ENCODE data around the gene FBXL3. TPM values are rescaled to one million over a fixed set of nuclear protein-coding genes. Genes with fewer than 3 reads are reported as not detected.

Gene FBXL3
- total RNA-seq, 4 donors from 2014 or later, result 76.9 to 118 (median 80.5) TPM

DNA sequence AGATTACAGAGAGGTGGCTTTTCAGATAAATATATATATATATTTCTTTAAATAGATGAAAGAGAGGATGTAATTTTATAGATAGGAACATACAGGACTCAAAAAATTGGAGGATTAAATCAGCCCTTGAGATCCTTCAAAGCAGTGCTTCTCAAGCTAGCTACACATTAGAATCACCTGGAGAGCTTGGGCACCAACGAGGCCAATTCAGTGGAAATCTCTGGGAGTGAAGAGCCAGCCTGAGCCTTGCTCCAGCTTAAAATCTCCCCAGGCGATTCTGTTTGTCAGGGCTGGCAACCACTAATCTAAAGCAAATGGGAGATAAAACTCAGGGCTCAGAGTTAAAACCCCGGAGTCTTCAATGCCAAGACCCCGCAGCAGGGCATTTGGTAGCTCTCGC lies 50.0 kb downstream of the FBXL3 start:
- intact Hi-C loops (cut with DNase I), result loop anchor here (10.0 kb wide), 1 partner anchor 1282 kb away; no protein-coding TSS in a partner anchor
- H3K4me1 ChIP-seq, result peaks cover 10 to 22% (median 14%) of the 10 kb centered on the region in 4 donors
- WGBS, result 82% methylated on average over 5 of the region's 5 CpGs

DNA sequence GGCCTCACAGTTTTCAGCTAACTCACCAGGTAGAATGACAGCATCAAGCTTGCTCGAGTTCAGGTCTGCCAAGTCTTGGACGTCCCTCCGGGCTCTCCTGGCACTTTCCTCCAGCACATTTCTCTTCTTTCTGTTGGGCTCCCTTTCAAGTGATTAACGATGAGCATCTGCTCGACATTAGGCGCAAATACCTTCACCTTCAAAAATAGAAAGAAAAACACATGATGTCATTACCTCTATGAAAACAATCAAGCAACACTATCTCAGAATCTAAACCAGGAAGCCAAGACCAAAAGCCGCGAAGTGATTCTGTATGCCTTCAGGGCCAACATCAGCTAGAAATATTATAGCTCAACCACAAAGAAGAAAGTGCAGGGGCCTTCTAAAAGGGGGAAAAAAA lies 50.5 kb downstream of the FBXL3 start:
- Histone ChIP-seq H3K27ac (replicated peaks in 1 of 4) (no peak overlapping the region), H3K27me3 (no peaks in the 10 kb centered on the region), H3K9me3 (no peaks in the 10 kb centered on the region), H3K4me3 (no peak overlapping the region), H3K36me3 (no peaks in the 10 kb centered on the region), H3K4me1 (peaks cover 10 to 22% (median 14%) of the 10 kb centered on the region in 4 donors)
- no peak for DNase-seq (ENCODE audit: extremely low spot score)
- intact Hi-C loops (cut with DNase I), result loop anchor here (10.0 kb wide), 1 partner anchor 1282 kb away; no protein-coding TSS in a partner anchor
- WGBS, result 25% methylated on average over 8 of the region's 8 CpGs
- no peak for TF ChIP-seq POLR2A (IDR thresholded peaks at IDR 0.05; ENCODE audit: low read depth)
- TF ChIP-seq, protein P1, sequence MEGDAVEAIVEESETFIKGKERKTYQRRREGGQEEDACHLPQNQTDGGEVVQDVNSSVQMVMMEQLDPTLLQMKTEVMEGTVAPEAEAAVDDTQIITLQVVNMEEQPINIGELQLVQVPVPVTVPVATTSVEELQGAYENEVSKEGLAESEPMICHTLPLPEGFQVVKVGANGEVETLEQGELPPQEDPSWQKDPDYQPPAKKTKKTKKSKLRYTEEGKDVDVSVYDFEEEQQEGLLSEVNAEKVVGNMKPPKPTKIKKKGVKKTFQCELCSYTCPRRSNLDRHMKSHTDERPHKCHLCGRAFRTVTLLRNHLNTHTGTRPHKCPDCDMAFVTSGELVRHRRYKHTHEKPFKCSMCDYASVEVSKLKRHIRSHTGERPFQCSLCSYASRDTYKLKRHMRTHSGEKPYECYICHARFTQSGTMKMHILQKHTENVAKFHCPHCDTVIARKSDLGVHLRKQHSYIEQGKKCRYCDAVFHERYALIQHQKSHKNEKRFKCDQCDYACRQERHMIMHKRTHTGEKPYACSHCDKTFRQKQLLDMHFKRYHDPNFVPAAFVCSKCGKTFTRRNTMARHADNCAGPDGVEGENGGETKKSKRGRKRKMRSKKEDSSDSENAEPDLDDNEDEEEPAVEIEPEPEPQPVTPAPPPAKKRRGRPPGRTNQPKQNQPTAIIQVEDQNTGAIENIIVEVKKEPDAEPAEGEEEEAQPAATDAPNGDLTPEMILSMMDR (IDR thresholded peaks at IDR 0.05), result no peak
- TF ChIP-seq POLR2AphosphoS5 (IDR thresholded peaks at IDR 0.05), result peak in 1 of 2 donors; percentile 5
- TF ChIP-seq EP300 (IDR thresholded peaks at IDR 0.05), result no peak

More for the DNA sequence above, 50.0 kb downstream of the FBXL3 start:
- no peak for TF ChIP-seq POLR2A (IDR thresholded peaks at IDR 0.05; ENCODE audit: low read depth)
- no peak for TF ChIP-seq EP300 (IDR thresholded peaks at IDR 0.05)
- Histone ChIP-seq H3K27me3 (no peaks in the 10 kb centered on the region), H3K9me3 (no peaks in the 10 kb centered on the region), H3K4me3 (no peak overlapping the region), H3K36me3 (no peaks in the 10 kb centered on the region), H3K27ac (replicated peaks in 1 of 4) (no peak overlapping the region)
- DNase-seq (ENCODE audit: extremely low spot score), result no peak

DNA sequence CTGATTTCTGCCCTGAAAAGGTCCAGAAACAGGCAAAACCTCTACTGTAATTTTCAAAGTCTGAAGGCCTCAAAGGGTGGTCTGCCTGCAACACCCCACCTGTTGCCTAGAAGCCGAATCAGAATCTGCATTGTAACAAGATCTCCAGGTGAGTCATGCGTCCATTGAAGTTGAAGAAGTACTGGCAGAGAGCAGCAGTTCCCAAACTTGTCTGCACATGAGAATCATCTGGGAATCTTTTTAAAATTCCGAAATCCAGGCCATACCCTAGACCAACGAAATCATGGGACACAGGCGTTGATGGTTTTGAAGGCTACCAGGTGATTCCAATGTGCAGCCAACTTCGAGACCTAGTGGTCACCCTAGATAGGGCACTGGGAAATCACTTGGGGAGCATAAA lies 51.1 kb downstream of the FBXL3 start:
- no peaks in the 10 kb centered on the region for H3K27me3 ChIP-seq
- TF ChIP-seq POLR2A (IDR thresholded peaks at IDR 0.05; ENCODE audit: low read depth), result no peak
- TF ChIP-seq EP300 (IDR thresholded peaks at IDR 0.05), result no peak
- TF ChIP-seq, protein P1 (IDR thresholded peaks at IDR 0.05), result no peak
- TF ChIP-seq POLR2AphosphoS5 (IDR thresholded peaks at IDR 0.05), result no peak
- no peaks in the 10 kb centered on the region for H3K36me3 ChIP-seq
- H3K9me3 ChIP-seq, result no peaks in the 10 kb centered on the region
- peaks cover 10 to 22% (median 14%) of the 10 kb centered on the region in 4 donors for H3K4me1 ChIP-seq
- intact Hi-C loops (cut with DNase I), result loop anchor here (10.0 kb wide), 1 partner anchor 1281 kb away; no protein-coding TSS in a partner anchor
- 92% methylated on average over 6 of the region's 6 CpGs for WGBS
- H3K27ac ChIP-seq (replicated peaks in 1 of 4), result no peak overlapping the region
- DNase-seq (ENCODE audit: extremely low spot score), result no peak
- no peak overlapping the region for H3K4me3 ChIP-seq

DNA sequence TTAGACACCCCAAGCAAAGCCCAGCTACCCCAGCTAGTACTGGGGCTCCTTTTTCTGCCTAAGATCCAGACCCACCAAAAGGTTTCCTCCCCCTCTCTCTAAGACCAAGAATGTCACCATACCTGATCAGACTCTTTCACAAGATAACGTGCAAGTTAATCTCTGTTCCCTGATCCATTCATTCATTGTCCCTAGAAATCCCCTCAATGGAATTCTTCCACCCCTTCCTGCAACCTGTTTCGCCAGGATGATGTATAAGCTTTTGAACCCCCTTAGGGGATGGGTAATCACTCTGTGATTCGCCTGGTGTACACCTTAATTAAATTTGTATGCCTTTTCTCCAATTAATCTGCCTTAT lies 52.4 kb downstream of the FBXL3 start:
- no peak overlapping the region for H3K4me3 ChIP-seq
- no peaks in the 10 kb centered on the region for H3K36me3 ChIP-seq
- peaks cover 0 to 11% (median 3%) of the 10 kb centered on the region in 4 donors for H3K4me1 ChIP-seq
- H3K27ac ChIP-seq (replicated peaks in 1 of 4), result no peak overlapping the region
- intact Hi-C loops (cut with DNase I), result loop anchor here (10.0 kb wide), 1 partner anchor 1280 kb away; no protein-coding TSS in a partner anchor
- TF ChIP-seq EP300 (IDR thresholded peaks at IDR 0.05), result no peak
- TF ChIP-seq, protein P1 (IDR thresholded peaks at IDR 0.05), result no peak
- no peak for TF ChIP-seq POLR2AphosphoS5 (IDR thresholded peaks at IDR 0.05)
- no peaks in the 10 kb centered on the region for H3K9me3 ChIP-seq
- H3K27me3 ChIP-seq, result no peaks in the 10 kb centered on the region
- DNase-seq (ENCODE audit: extremely low spot score), result no peak
- WGBS, result 95% methylated on average over 3 of the region's 3 CpGs

DNA sequence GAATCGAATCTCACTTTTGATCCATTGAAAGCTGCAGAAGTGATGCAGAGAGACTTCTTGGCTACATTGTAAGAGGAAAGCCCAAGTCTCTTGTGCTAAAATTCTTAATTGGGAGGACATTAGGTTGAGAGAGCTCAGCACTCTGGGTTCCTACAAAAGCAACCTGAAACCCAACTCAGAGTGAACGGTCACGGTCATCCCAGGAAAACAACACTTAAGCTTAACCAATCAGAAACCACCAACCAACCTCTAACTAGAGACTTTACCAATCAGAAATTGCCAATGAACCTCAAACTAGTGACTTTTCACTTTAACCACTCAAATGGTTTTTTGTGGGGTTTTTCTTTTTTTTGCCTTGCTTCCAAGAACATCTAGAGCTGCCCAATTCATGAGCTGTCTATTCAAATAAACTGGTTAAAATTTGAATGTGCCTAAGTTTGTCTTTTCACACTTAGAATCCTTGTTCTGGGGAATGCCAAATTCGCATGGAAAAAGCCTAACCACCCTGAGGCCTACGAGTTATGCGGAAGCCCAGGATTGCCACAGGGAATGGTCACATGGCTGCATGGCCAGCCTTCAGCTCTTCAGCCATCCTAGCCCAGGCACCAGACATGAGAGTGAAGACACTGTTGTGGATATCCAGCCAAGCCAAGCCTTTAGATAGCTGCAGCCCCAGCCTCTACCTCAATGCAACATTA lies 52.9 kb downstream of the FBXL3 start:
- no peaks in the 10 kb centered on the region for H3K27me3 ChIP-seq
- no peak overlapping the region for H3K4me3 ChIP-seq
- H3K36me3 ChIP-seq, result no peaks in the 10 kb centered on the region
- WGBS, result 97% methylated on average over 6 of the region's 6 CpGs
- TF ChIP-seq POLR2A (IDR thresholded peaks at IDR 0.05; ENCODE audit: low read depth), result no peak
- no peak overlapping the region for H3K27ac ChIP-seq (replicated peaks in 1 of 4)
- intact Hi-C loops (cut with DNase I), result loop anchor here (10.0 kb wide), 1 partner anchor 1279 kb away; no protein-coding TSS in a partner anchor
- DNase-seq (ENCODE audit: extremely low spot score), result no peak
- no peaks in the 10 kb centered on the region for H3K9me3 ChIP-seq
- peaks cover 0 to 11% (median 3%) of the 10 kb centered on the region in 4 donors for H3K4me1 ChIP-seq
